WTC11 (cell line): ENCODE data around the gene AGAP1. TPM values are rescaled to one million over a fixed set of nuclear protein-coding genes. Genes with fewer than 3 reads are reported as not detected.
A peak's percentile ranks its signal among the peaks of the same experiment; 100 is the strongest.

ENCODE experiments used
- ATAC-seq: fragments of 200-7000 bp; cut with Tn5 transposase; 2 replicates; pipeline ENCODE4 v1.10.0; 2021; ENCODE audit warnings: mild to moderate bottlenecking, moderate library complexity
- CTCF ChIA-PET: fragments of 300-600 bp; sonication (Branson Sonifier 250); formaldehyde crosslinking; loops from one replicate; lab custom pipeline; 2021; ENCODE audit warnings: antibody characterized with exemption; lab: Charles Lee
- POLR2A ChIA-PET: fragments of 350-600 bp; sonication (Branson Sonifier 250); formaldehyde crosslinking; loops from one replicate; lab custom pipeline; 2021; ENCODE audit warnings: antibody characterized with exemption; lab: Charles Lee
- DNase-seq: peaks from one replicate; pipeline ENCODE4 v3.0.0; 2021; ENCODE audit warnings: low spot score
- H3K27ac Mint-ChIP-seq: 2 replicates; pipeline ENCODE4 v1.8.0; 2021; ENCODE audit warnings: mixed read lengths
- H3K27me3 Mint-ChIP-seq: 2 replicates; pipeline ENCODE4 v1.8.0; 2021; ENCODE audit warnings: low read depth, mild to moderate bottlenecking, moderate library complexity, mixed read lengths
- H3K36me3 Mint-ChIP-seq: 2 replicates; pipeline ENCODE4 v1.8.0; 2021; ENCODE audit warnings: mixed read lengths
- H3K4me1 Mint-ChIP-seq: 2 replicates; pipeline ENCODE4 v1.8.0; 2022; ENCODE audit warnings: mixed read lengths
- H3K4me3 Mint-ChIP-seq: 2 replicates; pipeline ENCODE4 v1.8.0; 2021; ENCODE audit warnings: mild to moderate bottlenecking, moderate library complexity, mixed read lengths
- H3K9me3 Mint-ChIP-seq: 2 replicates; pipeline ENCODE4 v1.8.0; 2021; ENCODE audit warnings: mixed read lengths
- ELF4 ChIP-seq: sonication (generic); formaldehyde crosslinking; IDR thresholded peaks from 2 replicates; pipeline ENCODE4 v1.8.1; 2022; ENCODE audit warnings: low read depth, mild to moderate bottlenecking, moderate library complexity, missing genetic modification reagents
- FOXP1 ChIP-seq: sonication (generic); formaldehyde crosslinking; IDR thresholded peaks from 2 replicates; pipeline ENCODE4 v1.8.0; 2022; ENCODE audit warnings: missing genetic modification reagents, mild to moderate bottlenecking, moderate library complexity, borderline replicate concordance
- HMGA2 ChIP-seq: fragments of 250-450 bp; sonication (Bioruptor Pico); IDR thresholded peaks from 2 replicates; pipeline ENCODE4 v1.4.0; 2021; ENCODE audit warnings: mild to moderate bottlenecking, moderate library complexity
- HMGXB4 ChIP-seq: sonication (generic); formaldehyde crosslinking; IDR thresholded peaks from 2 replicates; pipeline ENCODE4 v1.8.1; 2023; ENCODE audit warnings: mild to moderate bottlenecking, moderate library complexity, missing genetic modification reagents
- JUN ChIP-seq: sonication (generic); formaldehyde crosslinking; IDR thresholded peaks from 2 replicates; pipeline ENCODE4 v1.8.0; 2023; ENCODE audit warnings: mild to moderate bottlenecking, missing genetic modification reagents
- KAT7 ChIP-seq: sonication (generic); formaldehyde crosslinking; IDR thresholded peaks from 2 replicates; pipeline ENCODE4 v1.8.1; 2023; ENCODE audit warnings: missing genetic modification reagents, mild to moderate bottlenecking, borderline replicate concordance
- NFYB ChIP-seq: sonication (generic); formaldehyde crosslinking; conservative IDR thresholded peaks from 2 replicates; pipeline ENCODE4 v1.8.0; 2022; ENCODE audit warnings: low read depth, missing genetic modification reagents
- NR1H2 ChIP-seq: sonication (generic); formaldehyde crosslinking; IDR thresholded peaks from 2 replicates; pipeline ENCODE4 v1.9.0; 2021; ENCODE audit warnings: mild to moderate bottlenecking, moderate library complexity, missing genetic modification reagents
- NR2C2 ChIP-seq: sonication (generic); formaldehyde crosslinking; IDR thresholded peaks from 2 replicates; pipeline ENCODE4 v1.8.0; 2022; ENCODE audit warnings: mild to moderate bottlenecking, missing genetic modification reagents
- RELA ChIP-seq: sonication (generic); formaldehyde crosslinking; IDR thresholded peaks from 2 replicates; pipeline ENCODE4 v1.8.1; 2022; ENCODE audit warnings: missing genetic modification reagents, mild to moderate bottlenecking, borderline replicate concordance
- SMAD4 ChIP-seq: sonication (generic); formaldehyde crosslinking; IDR thresholded peaks from 2 replicates; pipeline ENCODE4 v1.8.0; 2022; ENCODE audit warnings: mild to moderate bottlenecking, missing genetic modification reagents
- TCF7 ChIP-seq: sonication (generic); formaldehyde crosslinking; IDR thresholded peaks from 2 replicates; pipeline ENCODE4 v1.8.0; 2022; ENCODE audit warnings: mild to moderate bottlenecking, low read depth, missing genetic modification reagents, moderate library complexity
- USF1 ChIP-seq: sonication (generic); formaldehyde crosslinking; IDR thresholded peaks from 2 replicates; pipeline ENCODE4 v1.8.0; 2022; ENCODE audit warnings: mild to moderate bottlenecking, missing genetic modification reagents
- ZNF423 ChIP-seq: fragments of 250-450 bp; sonication (Bioruptor Pico); IDR thresholded peaks from 2 replicates; pipeline ENCODE4 v2.1.2; 2022; ENCODE audit warnings: mild to moderate bottlenecking, moderate library complexity
- ZNF425 ChIP-seq: fragments of 250-450 bp; sonication (Bioruptor Pico); conservative IDR thresholded peaks from 2 replicates; pipeline ENCODE4 v1.9.0; 2021; ENCODE audit warnings: mild to moderate bottlenecking
- ZSCAN18 ChIP-seq: fragments of 250-450 bp; sonication (Bioruptor Pico); IDR thresholded peaks from 2 replicates; pipeline ENCODE4 v2.1.2; 2022; ENCODE audit warnings: mild to moderate bottlenecking, moderate library complexity
- total RNA-seq: library from RNA; stranded (reverse); gene quantifications from 3 replicates; pipeline ENCODE4 v1.2.3, GENCODE V29; 2021
- TF ChIP-seq, protein P1 (sequence below): sonication (generic); formaldehyde crosslinking; IDR thresholded peaks from 2 replicates; pipeline ENCODE4 v1.8.1; 2023; ENCODE audit warnings: mild to moderate bottlenecking, missing genetic modification reagents, moderate library complexity

AGAP1 gene
- total RNA-seq, 1 experiment from 2014 or later, result 49.3 TPM

DNA sequence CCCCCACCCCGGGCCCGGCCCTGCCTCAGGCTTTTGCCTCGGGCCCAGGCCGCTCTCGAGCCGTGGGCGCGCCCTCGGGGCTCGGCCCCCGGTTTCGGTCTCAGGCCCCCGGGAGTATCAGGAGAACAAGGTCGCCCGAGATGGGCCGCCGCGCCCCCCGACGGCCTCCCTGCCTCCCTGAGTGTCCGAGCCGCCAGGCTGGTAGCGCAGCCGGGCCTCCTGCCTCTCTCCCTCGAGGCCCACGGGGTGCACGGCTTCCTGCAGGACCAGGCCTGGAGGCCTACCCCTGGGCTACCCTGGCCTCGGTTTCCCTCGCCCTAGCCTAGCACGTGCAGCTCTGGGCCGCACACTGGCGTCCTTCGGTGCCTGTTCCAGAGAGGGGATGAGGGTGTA, 665.9 kb downstream of the AGAP1 start (continued):
- TF ChIP-seq NR1H2 (CRISPR knock-in tag) (no peak), USF1 (no peak), ZSCAN18 (CRISPR knock-in tag) (no peak), ELF4 (CRISPR knock-in tag) (no peak), NFYB (no peak), KAT7 (CRISPR knock-in tag) (no peak), ZNF425 (CRISPR knock-in tag) (no peak), JUN (CRISPR knock-in tag) (no peak), TCF7 (CRISPR knock-in tag) (no peak), SMAD4 (CRISPR knock-in tag) (no peak), ZNF423 (CRISPR knock-in tag) (peak; percentile 5; the same call in 1 of the 2 replicates), NR2C2 (CRISPR knock-in tag) (no peak)

- CTCF ChIA-PET, result interaction anchor here (0.7 to 3.6 kb wide), 8 partner anchors 9 to 576 kb away, joined by 3 to 30 read pairs (median 5); partner anchors contain the start of gene GBX2
- ATAC-seq (no peak), DNase-seq (peak; percentile 56)
- Mint-ChIP-seq H3K4me3 (no peak overlapping the region), H3K27ac (no peak overlapping the region), H3K9me3 (no peaks in the 10 kb centered on the region), H3K4me1 (peaks cover 49% of the 10 kb centered on the region), H3K27me3 (peaks cover 95% of the 10 kb centered on the region), H3K36me3 (peaks cover 2% of the 10 kb centered on the region; the same call in 1 of the 2 replicates)
- peak; percentile 22; the same call in 1 of the 2 replicates for TF ChIP-seq FOXP1 (CRISPR knock-in tag)
- no peak for TF ChIP-seq RELA (CRISPR knock-in tag)
- TF ChIP-seq HMGXB4 (CRISPR knock-in tag), result 0 out of 2 replicates have a peak, but pooled peaks have one; percentile 12
- peak; percentile 3; the same call in 1 of the 2 replicates for TF ChIP-seq HMGA2 (CRISPR knock-in tag)
- TF ChIP-seq, protein P1, sequence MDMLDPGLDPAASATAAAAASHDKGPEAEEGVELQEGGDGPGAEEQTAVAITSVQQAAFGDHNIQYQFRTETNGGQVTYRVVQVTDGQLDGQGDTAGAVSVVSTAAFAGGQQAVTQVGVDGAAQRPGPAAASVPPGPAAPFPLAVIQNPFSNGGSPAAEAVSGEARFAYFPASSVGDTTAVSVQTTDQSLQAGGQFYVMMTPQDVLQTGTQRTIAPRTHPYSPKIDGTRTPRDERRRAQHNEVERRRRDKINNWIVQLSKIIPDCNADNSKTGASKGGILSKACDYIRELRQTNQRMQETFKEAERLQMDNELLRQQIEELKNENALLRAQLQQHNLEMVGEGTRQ, result no peak
- POLR2A ChIA-PET, result interaction anchor here (1.3 kb wide), 1 partner anchor 8 kb away, joined by 4 read pairs; the partner anchor contains the start of gene GBX2
Observed at GRCh38 chr2:236160366-236161081, 666.7 kb downstream of the AGAP1 start.
